ENCODE results near the gene CLCN7.
"Not testable (repeated sequence)": the region's sequence is repeated elsewhere in the genome, so short reads cannot be mapped to it uniquely, and the experiment has no call there.

Gene CLCN7

DNA sequence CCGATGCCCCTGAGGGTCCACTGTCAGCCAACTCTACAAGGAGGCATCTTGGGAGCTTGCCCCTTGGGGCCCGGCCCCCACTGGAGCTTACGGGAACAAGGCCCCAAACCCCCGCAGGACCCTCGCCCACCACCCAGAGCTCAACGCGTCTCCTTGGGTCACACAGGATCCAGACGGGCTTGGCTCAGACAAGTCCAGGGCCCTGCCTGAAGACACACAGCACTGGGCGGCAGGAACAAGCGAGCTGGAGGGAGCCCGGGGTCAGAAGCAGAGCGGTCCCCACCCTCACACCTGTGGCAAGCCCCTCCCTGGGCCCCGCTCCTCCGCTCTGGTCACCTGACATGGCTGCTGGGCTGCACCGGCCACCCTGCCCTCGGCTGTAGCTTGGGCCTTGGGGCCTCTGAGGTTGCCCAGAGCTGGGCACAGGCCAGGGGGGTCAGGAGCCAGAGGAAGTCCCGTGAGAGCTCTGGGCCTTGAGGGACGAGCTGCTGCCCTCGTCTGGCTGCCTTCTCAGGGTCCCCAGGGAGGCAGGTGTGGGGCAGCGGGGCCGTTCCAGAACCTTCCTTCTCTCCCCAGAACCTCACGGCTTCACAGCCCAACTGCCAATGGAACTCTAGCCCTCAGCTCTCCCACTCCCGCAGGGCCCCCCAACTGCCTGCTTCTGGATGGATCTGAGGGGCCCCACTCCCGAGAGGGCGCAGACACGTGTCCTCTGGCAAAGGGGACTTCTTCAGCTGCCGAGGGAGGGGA is 30.7 kb downstream of the CLCN7 start, which contains the start of gene CCDC154:
Gene CCDC154, minus strand, starts transcription at position 577 of the 750 bp plus-strand sequence. Its CDS starts 234 bp downstream, at position 343.
- no peak for DNase-seq

- no peak for DNase-seq
Observed at GRCh38 chr16:1443403-1443973, 31.3 kb downstream of the CLCN7 start.

GRCh38 chr16:1442697-1443096 is 32.1 kb downstream of the CLCN7 start:
- DNase-seq, result no peak

GRCh38 chr16:1441391-1441829 is 33.4 kb downstream of the CLCN7 start:
- DNase-seq, result no peak

DNA sequence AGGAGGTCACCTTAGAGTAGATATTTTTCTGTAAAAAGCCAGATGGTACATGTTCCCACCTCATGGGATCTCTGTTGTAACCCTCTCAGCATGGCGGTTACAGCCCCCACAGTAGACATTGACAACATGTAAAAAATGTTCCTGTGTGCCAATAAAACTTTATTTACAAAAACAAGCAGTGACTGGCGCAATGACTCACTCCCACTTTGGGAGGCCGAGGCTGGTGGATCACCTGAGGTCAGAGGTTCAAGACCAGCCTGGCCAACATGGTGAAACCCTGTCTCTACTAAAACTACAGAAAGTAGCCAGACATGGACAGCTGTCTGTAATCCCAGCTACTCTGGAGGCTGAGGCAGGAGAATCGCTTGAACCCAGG is 35.1 kb downstream of the CLCN7 start:
- DNase-seq, result not testable (repeated sequence)

DNA sequence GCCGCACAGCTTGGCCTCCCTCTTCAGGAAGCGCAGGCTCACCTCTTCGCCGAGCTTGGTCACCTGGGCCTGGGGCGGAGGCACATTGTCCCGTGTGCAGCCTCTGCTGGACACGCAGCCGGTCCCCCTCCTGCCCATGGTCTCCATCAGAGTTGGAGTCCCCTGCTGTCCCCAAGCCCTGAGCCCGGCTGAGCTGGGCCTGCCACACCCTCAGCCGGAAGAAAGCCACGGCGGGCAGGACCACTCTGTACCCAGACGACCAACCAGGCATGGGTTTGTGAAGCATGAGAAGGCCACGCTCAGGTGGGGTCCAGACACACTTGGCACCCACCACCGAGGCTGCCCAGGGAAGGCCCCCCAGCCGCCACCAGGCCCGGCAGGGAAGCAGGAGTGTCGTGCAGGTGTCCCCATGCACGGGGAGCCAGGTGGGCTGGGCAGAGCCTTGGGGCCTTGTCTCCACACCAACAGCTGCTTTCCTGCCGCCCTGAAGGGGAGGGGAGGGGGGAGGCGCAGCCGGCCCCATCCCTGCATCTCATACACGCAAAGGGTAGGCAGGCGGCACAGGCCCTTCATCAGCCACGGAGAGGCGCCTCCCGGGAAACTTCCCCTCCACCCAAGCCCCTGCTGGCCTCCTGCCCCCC is 35.6 kb downstream of the CLCN7 start:
- DNase-seq, result no peak

- no peak for DNase-seq
Observed at GRCh38 chr16:1438229-1439057, 36.4 kb downstream of the CLCN7 start.

GRCh38 chr16:1437606-1438005 is 37.2 kb downstream of the CLCN7 start:
- DNase-seq, result no peak

GRCh38 chr16:1436731-1437355 is 38.0 kb downstream of the CLCN7 start:
- DNase-seq, result no peak

GRCh38 chr16:1435921-1436697 is 38.7 kb downstream of the CLCN7 start:
- no peak for DNase-seq

GRCh38 chr16:1434644-1435592 is 39.9 kb downstream of the CLCN7 start:
- DNase-seq, result no peak

DNA sequence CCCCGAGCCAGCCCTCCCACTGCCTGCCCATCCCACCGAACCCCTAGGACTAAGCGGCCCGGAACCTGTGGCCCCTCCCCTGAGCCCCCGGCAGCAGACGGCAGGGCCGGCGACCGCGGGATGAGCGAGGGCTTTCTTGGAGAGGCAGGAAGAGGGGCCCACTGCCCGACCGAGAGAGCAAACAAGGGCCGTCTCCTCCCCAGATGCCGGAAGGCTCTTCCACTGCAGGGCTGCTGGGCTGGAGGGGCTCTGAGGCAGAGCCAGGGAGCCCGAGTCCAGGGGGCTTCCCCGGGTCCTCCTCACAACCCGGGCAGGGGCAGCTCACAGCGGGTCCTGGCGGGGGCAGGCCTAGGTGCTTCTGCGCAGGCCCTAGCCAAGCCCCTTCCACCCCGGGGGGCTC is 41.1 kb downstream of the CLCN7 start:
- no peak for DNase-seq

- DNase-seq, result no peak
Observed at GRCh38 chr16:1433263-1433560, 41.6 kb downstream of the CLCN7 start.

GRCh38 chr16:1432388-1433262 is 42.2 kb downstream of the CLCN7 start:
- DNase-seq, result peak; percentile 20

GRCh38 chr16:1431497-1432270 is 43.1 kb downstream of the CLCN7 start:
- DNase-seq, result no peak

DNA sequence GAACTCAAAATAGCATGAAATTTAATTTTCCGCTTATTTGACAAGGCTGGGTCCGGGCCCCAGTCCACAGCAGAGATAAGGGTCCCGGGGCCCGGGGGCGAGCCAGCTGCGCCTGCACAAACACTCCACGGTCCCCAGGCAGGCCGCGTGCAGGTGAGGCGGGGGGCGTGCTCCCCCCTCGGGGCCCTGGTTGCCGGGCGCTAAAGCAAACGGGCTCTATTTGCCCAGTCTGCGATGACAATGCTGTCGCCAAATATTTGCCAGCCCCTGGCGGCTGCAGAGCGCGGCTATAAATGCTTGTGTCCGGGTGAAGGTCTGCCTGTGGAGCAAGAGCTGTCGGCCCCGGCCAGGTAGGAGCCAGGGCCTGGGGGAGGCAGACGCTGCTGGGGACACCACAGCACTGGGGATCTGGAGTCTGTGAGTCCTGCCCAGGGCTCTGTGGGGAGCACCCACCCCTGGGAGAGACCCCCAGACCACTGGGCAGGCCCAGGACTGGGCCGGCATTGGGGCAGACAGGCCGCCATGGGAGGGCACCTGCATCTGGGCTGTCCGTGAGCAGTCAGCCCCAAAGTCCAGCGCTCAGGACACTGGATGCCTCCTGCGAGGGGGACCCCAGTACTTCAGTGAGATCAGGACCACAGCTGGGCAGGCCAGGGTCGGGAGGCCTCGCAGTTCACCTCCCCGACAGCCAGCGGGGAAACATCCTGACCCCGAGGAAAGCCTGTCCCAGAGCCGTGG is 43.9 kb downstream of the CLCN7 start, which contains the start of gene PERCC1:
Gene PERCC1, plus strand, starts transcription at position 320 of the 738 bp plus-strand sequence. CDS start 1,516 bp downstream, outside the sequence.
- DNase-seq, result no peak

DNA sequence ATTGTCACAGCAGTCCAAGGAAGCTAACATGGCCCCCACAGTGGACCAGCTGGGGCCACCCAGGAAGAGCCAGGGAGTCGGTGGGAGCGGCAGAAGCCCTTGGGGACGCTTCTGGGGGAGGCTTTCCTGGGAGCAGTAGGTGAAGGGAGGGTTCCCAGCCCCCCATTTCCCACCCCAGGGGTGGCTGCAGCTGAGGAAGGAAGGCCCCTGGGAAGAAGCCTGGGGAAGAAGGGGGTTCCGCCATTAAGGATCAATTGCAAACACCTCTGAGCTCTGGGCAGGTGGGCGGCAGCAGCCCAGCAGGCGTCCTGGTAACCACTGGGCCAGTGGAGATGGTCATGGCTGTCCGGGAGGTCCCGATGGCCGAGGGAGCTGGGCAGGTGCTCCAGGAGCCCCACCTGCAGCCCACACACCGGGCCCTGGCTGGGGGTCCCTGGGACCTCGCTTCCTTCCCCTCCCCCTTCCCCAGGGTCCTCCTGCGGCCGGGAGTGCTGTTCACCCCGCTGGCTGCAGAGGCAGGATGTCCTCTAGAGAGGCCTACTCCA is 44.5 kb downstream of the CLCN7 start:
- no peak for DNase-seq

GRCh38 chr16:1429631-1430030 is 45.2 kb downstream of the CLCN7 start:
- DNase-seq, result no peak

Data from CD4-positive, alpha-beta T cell treated with Interleukin-17A for 4 hours (primary cell).